Activated CD4-positive, alpha-beta T cell treated with anti-CD3 and anti-CD28 coated beads, Interleukin-2, amount 10 ng/mL, durations not matched to agents 24 days and 14 days (primary cell): ENCODE results near the gene COCH. TPM values are rescaled to one million over a fixed set of nuclear protein-coding genes. Genes with fewer than 3 reads are reported as not detected.
"Not testable (repeated sequence)": the region's sequence is repeated elsewhere in the genome, so short reads cannot be mapped to it uniquely, and the experiment has no call there.

ENCODE experiments used
- DNase-seq: peaks from one replicate; pipeline ENCODE4 v3.0.0; 2022
- H3K27ac Mint-ChIP-seq: one replicate; pipeline ENCODE4 v1.8.0; 2022; ENCODE audit warnings: mild to moderate bottlenecking, mixed read lengths
- H3K27me3 Mint-ChIP-seq: one replicate; pipeline ENCODE4 v1.8.0; 2022; ENCODE audit warnings: mixed read lengths
- H3K36me3 Mint-ChIP-seq: one replicate; pipeline ENCODE4 v1.8.0; 2022; ENCODE audit warnings: low read depth, mild to moderate bottlenecking, mixed read lengths
- H3K4me1 Mint-ChIP-seq: one replicate; pipeline ENCODE4 v1.8.0; 2021; ENCODE audit warnings: mixed read lengths
- H3K4me3 Mint-ChIP-seq: one replicate; pipeline ENCODE4 v1.8.0; 2022; ENCODE audit warnings: mild to moderate bottlenecking, moderate library complexity, mixed read lengths
- H3K9me3 Mint-ChIP-seq: one replicate; pipeline ENCODE4 v1.8.0; 2021; ENCODE audit warnings: mixed read lengths
- intact Hi-C: fragments of 100-400 bp; cut with micrococcal nuclease; formaldehyde crosslinking; loops from one replicate; pipeline ENCODE4 v1.15.1; 2023
- total RNA-seq: library from RNA; stranded (reverse); gene quantifications from 2 replicates; pipeline ENCODE4 v1.2.3, GENCODE V29; 2022

COCH gene
- total RNA-seq, 1 donor from 2014 or later, result 1.1 TPM

DNA sequence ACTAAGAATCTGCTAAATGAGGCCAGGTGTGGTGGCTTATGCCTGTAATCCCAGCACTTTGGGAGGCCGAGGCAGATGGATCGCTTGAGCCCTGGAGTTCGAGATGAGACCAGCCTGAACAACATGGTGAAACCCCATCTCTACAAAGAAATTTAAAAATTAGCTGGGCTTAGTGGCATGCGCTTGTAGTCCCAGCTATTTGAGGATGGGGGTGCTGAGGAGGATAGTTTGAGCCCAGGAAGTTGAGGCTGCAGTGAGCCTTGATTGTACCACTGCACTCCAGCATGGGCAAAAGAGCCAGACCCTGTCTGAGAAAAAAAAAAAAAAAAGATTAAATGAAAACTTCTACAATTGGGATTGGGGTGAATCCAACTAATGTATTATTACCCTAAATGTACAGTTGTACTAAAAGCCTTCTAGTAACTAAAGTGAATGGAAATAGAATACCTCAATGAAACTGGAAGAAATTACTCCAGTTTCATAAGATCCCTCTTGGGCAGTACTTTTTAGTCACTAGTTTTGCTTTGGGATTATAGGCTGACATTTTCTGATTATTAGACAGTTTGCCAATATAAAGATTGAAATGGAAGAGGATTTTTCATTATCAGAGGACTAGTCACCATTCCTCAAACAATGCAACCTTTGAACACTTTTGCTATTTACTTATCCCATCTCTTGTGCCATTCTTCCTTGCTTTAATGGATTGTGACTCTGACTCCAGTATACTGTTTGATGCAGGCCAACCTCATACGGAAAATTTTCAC, 14.3 kb downstream of the COCH start:
- Mint-ChIP-seq H3K9me3 (no peaks in the 10 kb centered on the region), H3K36me3 (no peaks in the 10 kb centered on the region), H3K27ac (no peak overlapping the region), H3K27me3 (peaks cover 1% of the 10 kb centered on the region), H3K4me3 (no peak overlapping the region), H3K4me1 (no peaks in the 10 kb centered on the region)
- DNase-seq, result no peak
- intact Hi-C loops, result no loop called here

DNA sequence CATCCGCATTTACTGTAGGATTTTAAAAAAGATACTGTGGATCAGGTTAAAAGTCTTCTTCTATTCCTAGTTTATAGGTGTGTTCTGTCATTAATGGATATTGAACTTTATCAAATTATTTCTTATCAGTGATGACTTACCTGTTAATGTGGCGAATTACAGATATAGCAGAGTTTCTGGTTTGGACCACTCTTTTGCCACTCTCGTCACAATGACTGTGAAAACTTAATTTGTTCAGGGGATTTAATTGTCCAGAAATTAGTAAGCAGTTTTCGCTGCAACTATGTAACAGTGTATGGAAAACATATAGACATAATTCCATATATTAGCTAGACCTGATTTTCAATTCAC, 14.9 kb downstream of the COCH start:
- no peak for DNase-seq
- H3K36me3 Mint-ChIP-seq, result no peaks in the 10 kb centered on the region
- H3K27ac Mint-ChIP-seq, result no peak overlapping the region
- intact Hi-C loops, result no loop called here
- H3K27me3 Mint-ChIP-seq, result peaks cover 1% of the 10 kb centered on the region
- no peaks in the 10 kb centered on the region for H3K4me1 Mint-ChIP-seq
- H3K4me3 Mint-ChIP-seq, result no peak overlapping the region
- H3K9me3 Mint-ChIP-seq, result no peaks in the 10 kb centered on the region

DNA sequence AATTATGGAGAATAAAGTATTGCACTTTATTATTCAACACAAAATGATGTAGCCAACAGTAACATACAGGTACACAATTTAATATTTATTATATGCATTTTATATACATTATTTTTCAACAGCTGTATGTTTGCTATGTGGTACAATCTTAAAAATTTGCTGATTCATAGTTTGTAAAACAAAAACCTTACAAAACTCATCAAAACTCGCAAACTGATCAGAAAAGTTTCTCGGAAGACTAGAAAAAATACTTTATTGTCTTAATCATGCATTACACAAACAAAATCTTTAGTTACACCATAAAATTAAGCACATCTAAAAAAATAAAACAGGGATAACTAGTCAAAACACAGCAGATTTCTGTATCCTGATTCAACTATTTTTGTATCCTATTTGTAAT, 19.5 kb downstream of the COCH start:
- no peaks in the 10 kb centered on the region for H3K9me3 Mint-ChIP-seq
- H3K27ac Mint-ChIP-seq, result no peak overlapping the region
- no peak overlapping the region for H3K4me3 Mint-ChIP-seq
- no peaks in the 10 kb centered on the region for H3K27me3 Mint-ChIP-seq
- H3K36me3 Mint-ChIP-seq, result peaks cover 24% of the 10 kb centered on the region
- intact Hi-C loops, result no loop called here
- peaks cover 2% of the 10 kb centered on the region for H3K4me1 Mint-ChIP-seq
- no peak for DNase-seq

DNA sequence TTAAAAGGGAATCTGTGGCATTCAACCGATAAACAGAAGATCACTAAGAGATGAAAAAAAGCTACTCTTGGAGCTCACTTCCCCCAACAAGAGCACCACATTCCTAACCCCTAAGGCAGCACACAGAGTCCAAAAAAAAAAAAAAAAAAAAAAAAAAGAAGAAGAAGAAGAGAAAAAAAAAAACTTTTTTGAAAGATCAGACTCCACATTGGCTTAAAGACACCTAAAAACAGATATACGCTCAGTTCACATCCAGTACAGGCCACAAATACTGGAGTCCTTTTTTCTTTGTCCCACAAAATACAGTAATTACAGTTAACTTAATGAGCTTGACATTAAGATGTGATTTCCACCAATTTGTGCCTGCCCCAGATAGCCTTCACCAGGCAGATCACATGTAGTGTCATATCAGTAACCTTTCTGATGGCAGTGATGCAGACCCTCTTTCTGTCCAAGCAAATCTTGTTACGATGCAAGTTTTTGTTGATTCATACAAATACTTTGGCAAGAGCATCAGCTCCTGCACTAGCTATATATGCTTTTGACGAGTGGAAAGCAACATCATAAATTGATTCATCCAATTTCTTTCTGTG, 20.7 kb downstream of the COCH start:
- Mint-ChIP-seq H3K4me1 (peaks cover 5% of the 10 kb centered on the region), H3K4me3 (no peak overlapping the region), H3K9me3 (peaks cover 3% of the 10 kb centered on the region), H3K27me3 (no peaks in the 10 kb centered on the region), H3K36me3 (peaks cover 32% of the 10 kb centered on the region), H3K27ac (no peak overlapping the region)
- intact Hi-C loops, result no loop called here
- no peak for DNase-seq

DNA sequence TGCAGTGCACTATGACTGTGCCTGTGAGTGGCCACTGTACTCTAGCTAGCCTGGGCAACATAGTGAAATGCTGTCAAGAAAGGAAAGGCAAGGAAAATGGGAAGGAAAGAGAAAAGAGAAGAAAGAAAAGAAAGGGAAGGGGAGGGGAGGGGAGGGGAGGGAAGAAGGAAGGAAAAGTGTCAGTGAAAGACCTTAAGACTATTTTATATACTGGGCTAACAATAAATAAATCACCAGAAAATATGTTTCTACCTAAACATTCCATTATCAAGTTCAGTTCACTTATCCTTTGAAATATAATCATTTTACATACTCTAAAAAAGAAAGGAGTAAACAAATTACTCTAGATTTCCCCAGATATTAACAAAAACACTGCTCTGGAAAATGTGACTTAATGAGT, 22.1 kb downstream of the COCH start:
- Mint-ChIP-seq H3K36me3 (peaks cover 38% of the 10 kb centered on the region), H3K9me3 (peaks cover 3% of the 10 kb centered on the region), H3K4me3 (no peak overlapping the region), H3K4me1 (peaks cover 5% of the 10 kb centered on the region), H3K27ac (no peak overlapping the region), H3K27me3 (no peaks in the 10 kb centered on the region)
- intact Hi-C loops, result no loop called here
- DNase-seq, result no peak

DNA sequence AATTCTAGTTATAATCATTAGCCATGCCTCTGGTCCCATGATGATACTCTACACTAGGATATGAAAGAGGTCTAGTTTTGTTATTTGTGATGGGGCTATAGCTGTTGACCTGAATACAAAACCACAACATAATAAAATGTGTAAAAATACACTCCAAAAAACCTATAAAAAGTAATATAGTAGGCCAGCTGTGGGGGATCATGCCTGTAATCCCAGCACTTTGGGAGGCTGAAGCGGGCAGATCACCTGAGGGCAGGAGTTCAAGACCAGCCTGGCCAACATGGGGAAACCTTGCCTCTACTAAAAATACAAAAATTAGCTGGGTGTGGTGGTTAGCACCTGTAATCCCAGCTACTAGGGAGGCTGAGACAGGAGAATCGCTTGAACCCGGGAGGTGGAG, 22.8 kb downstream of the COCH start:
- H3K36me3 Mint-ChIP-seq, result peaks cover 42% of the 10 kb centered on the region
- DNase-seq, H3K4me1 Mint-ChIP-seq, H3K9me3 Mint-ChIP-seq, intact Hi-C loops, H3K27me3 Mint-ChIP-seq, H3K4me3 Mint-ChIP-seq, H3K27ac Mint-ChIP-seq: not testable (repeated sequence)

DNA sequence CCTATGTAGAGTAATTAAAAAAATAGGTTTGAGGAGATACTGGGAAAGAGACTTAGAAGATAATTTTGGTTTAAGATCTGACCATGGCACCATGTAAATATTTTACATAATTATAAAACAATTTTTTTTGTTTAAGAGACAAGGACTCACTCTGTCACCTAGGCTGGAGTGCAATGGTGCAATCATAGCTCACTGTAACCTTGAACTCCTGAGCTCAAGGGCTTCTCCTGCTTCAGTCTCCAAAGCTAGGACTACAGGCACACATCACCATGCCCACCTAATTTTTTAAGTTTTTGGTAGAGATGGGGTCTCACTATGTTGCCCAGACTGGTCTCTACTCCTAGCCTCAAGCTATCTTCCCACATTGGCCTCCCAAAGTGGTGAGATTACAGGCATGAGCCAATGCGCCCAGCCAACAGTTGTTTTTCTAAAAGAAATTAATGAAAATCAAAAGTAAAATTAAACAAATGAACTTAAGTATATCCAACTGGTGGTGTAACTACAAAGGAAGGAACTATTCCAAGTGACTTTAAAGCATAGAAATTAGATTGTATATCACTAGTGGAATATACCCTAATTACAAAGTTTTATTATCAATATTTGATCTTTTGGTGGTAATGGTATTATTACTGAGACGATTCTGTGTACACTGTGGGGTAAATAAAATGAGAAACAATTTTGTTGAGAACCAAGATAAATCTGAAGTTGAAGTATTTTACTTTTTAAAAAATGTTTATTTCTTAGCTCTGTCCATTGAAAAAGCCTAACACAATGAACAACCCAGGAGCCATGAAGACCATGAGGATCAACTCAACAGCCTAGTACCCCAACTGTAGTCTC, 29.1 kb downstream of the COCH start:
- intact Hi-C loops, result no loop called here
- Mint-ChIP-seq H3K27ac (no peak overlapping the region), H3K4me1 (peaks cover 4% of the 10 kb centered on the region), H3K36me3 (peaks cover 35% of the 10 kb centered on the region), H3K27me3 (no peaks in the 10 kb centered on the region), H3K4me3 (no peak overlapping the region), H3K9me3 (peaks cover 3% of the 10 kb centered on the region)
- no peak for DNase-seq

DNA sequence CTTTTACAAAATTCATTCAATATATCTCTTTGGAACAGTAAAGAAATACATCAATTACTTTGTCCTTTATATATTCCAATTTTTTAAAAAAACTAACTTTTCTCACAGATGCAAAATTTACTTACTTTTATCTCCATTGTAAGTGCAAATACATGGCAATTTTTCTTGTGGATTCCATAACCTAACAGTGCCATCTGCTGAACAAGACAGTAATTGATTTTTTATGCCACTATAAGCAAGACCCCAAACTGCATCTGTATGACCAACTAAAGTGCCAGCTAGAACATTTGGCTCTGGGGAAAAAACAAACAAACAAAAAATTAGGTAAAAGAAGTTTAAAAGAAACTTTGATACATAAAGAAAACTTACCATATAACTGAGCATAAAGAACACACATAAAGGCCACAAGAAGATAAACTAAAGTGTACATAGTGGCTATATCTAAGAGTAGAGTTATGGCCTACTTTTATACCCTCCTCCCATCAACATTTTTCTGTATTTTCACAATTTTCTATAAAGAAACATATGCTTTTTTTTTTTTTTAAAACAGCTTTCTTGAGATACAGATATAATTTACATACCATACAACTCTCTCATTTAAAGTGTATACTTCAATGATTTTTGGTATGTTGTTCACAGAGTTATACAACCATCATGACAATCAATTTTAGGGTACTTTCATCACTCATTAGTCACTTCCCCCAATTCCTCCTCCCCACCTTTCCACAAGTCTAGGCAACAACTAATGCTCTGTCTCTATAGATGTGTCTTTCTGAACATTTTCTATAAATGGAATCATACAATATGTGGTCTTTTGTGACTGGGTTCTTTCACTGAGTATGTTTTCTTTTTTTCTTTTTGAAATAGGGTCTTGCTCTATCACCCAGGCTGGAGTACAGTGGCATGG, 32.6 kb downstream of the COCH start:
- intact Hi-C loops, result loop anchor here (1.0 kb wide), 1 partner anchor 251 kb away; no protein-coding TSS in a partner anchor
- H3K4me3 Mint-ChIP-seq, result no peak overlapping the region
- peaks cover 23% of the 10 kb centered on the region for H3K36me3 Mint-ChIP-seq
- H3K4me1 Mint-ChIP-seq, result peaks cover 2% of the 10 kb centered on the region
- no peaks in the 10 kb centered on the region for H3K27me3 Mint-ChIP-seq
- H3K9me3 Mint-ChIP-seq, result no peaks in the 10 kb centered on the region
- H3K27ac Mint-ChIP-seq, result no peak overlapping the region
- no peak for DNase-seq

DNA sequence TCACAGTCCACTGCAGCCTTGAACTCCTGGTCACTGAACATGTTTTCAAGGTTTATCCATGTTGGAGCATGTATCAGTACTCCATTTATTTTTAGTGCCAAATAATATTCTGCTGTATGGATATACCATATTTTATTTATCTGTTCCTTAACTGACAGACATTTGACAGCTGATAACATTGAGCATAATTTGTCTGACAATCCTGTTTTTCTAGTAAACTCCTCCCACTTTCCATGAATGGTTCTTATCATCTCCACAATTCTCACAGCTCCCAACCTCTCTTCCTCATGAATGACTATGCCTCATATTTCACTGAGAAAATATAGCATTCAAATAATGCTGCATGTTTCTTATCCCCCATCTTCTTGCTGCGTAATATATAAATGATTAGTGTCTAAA, 33.3 kb downstream of the COCH start:
- peaks cover 20% of the 10 kb centered on the region for H3K36me3 Mint-ChIP-seq
- intact Hi-C loops, result no loop called here
- H3K27me3 Mint-ChIP-seq, result no peaks in the 10 kb centered on the region
- peaks cover 2% of the 10 kb centered on the region for H3K4me1 Mint-ChIP-seq
- no peak overlapping the region for H3K27ac Mint-ChIP-seq
- no peaks in the 10 kb centered on the region for H3K9me3 Mint-ChIP-seq
- DNase-seq, result no peak
- no peak overlapping the region for H3K4me3 Mint-ChIP-seq

DNA sequence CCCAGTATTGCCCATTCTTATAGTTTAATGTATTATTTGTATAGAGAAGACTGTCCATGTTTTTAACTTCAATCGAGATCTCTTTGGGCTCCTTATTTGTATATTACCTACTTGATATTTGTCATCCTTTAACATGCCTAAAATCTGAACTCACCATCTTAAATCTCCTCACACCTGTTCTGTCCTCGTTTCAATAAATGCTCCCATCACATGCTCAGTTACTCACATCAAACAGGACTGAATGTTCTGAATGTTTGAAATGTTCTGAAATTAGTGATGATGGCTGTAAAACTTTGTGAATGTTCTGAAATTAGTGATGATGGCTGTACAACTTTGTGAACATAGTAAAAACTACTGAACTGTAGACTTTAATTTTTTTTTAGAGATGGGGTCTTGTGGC, 34.5 kb downstream of the COCH start:
- no peaks in the 10 kb centered on the region for H3K9me3 Mint-ChIP-seq
- no peak overlapping the region for H3K4me3 Mint-ChIP-seq
- DNase-seq, result no peak
- peaks cover 2% of the 10 kb centered on the region for H3K4me1 Mint-ChIP-seq
- H3K27me3 Mint-ChIP-seq, result no peaks in the 10 kb centered on the region
- H3K27ac Mint-ChIP-seq, result no peak overlapping the region
- peaks cover 20% of the 10 kb centered on the region for H3K36me3 Mint-ChIP-seq
- intact Hi-C loops, result no loop called here

DNA sequence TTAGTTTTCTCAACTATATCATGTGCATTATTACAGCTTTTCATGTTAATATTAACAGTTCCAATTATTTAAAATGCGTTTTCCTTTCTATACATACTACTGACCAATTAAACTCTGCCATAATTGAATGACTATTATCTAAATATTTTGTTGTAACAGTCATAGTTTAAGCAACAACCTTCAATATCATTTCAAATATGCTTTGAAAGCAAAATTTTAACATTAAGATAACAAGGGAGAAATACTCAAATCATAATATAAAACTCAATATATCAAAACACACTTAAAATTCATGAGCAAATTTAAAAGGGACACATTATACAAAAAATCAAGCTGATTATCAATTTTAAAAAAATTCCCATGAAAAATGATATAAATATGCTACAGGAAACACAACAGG, 40.5 kb downstream of the COCH start:
- DNase-seq, result no peak
- H3K4me1 Mint-ChIP-seq, result peaks cover 3% of the 10 kb centered on the region
- intact Hi-C loops, result no loop called here
- no peak overlapping the region for H3K27ac Mint-ChIP-seq
- no peak overlapping the region for H3K4me3 Mint-ChIP-seq
- H3K36me3 Mint-ChIP-seq, result peaks cover 15% of the 10 kb centered on the region
- H3K9me3 Mint-ChIP-seq, result no peaks in the 10 kb centered on the region
- no peaks in the 10 kb centered on the region for H3K27me3 Mint-ChIP-seq

DNA sequence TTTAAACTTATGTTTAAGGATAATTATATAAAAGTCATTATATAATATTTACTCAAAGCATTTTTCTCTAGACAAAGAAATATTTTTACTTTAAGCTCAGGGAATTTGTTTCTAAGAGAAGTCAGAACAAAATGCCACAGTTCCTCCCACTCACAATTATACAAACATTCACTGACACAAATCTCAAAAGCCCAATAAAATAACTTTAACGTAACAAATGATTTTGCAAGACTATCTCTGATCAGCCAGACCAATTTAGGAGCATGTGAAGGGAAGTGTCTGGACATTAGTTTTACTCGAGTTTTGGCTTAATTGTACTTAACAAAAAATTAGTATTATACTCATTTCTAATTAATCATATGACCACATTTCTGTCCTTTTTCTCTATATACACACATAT, 41.2 kb downstream of the COCH start:
- peaks cover 3% of the 10 kb centered on the region for H3K4me1 Mint-ChIP-seq
- H3K36me3 Mint-ChIP-seq, result peaks cover 21% of the 10 kb centered on the region
- intact Hi-C loops, result no loop called here
- DNase-seq, result no peak
- H3K27ac Mint-ChIP-seq, result no peak overlapping the region
- H3K9me3 Mint-ChIP-seq, result no peaks in the 10 kb centered on the region
- no peaks in the 10 kb centered on the region for H3K27me3 Mint-ChIP-seq
- H3K4me3 Mint-ChIP-seq, result no peak overlapping the region

DNA sequence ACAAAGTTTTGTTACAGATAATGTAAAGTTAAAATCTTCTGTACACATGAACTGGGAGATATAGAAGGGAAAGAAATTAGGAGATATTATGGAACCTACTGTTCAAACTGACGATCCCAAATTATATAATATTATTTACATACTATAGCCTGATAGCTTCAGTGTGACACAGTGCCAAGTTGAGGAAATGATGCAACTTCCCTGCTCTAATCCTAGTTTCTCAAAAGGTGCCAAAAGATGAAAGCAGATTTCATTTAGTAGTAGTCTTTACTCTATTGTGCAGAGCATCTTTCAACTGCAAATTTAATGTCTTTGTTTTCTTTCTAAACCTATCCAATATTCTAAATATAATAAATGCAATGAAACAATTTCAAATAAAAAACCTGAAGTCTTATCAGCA, 46.9 kb downstream of the COCH start:
- Mint-ChIP-seq H3K27ac (no peak overlapping the region), H3K27me3 (no peaks in the 10 kb centered on the region), H3K36me3 (peaks cover 20% of the 10 kb centered on the region), H3K4me3 (no peak overlapping the region), H3K9me3 (no peaks in the 10 kb centered on the region), H3K4me1 (peaks cover 10% of the 10 kb centered on the region)
- intact Hi-C loops, result no loop called here
- no peak for DNase-seq
